ENCODE measurements around the gene SPHK2. TPM values are rescaled to one million over a fixed set of nuclear protein-coding genes. Genes with fewer than 3 reads are reported as not detected.

SPHK2 gene
- total RNA-seq, 2 experiments from 2014 or later = 24.1 to 24.6 TPM

DNA sequence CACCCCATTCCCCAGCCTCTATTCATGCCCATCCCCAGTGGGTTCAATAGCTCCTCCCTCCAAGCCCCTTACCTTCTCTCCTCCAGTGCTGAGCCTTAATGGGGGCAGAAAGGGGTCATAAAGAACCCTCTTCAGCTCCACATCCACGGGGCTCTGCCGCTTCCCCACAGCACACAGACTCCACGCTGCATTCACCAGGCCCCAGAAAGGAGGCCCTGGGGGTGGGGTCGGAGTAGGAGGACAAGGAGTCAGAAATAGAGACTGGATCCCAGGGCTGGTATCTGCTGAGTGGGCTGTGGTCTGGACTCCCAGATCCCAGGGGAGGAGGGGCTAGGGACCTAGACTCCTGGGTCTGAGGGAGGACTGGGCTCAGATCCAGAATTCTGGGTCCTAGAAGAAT lies 25.0 kb downstream of the SPHK2 start:
- POLR2A ChIA-PET = no interaction called here
- no peak overlapping the region for H3K4me3 Mint-ChIP-seq
- H3K27me3 Mint-ChIP-seq = no peaks in the 10 kb centered on the region
- CTCF ChIA-PET = interaction anchor here (1.3 to 2.8 kb wide), 4 partner anchors 11 to 56 kb away, joined by 3 to 12 read pairs (median 10); no protein-coding TSS in a partner anchor
- no peaks in the 10 kb centered on the region for H3K36me3 Mint-ChIP-seq
- intact Hi-C loops (cut with micrococcal nuclease) = loop anchor here (2.0 kb wide), 1 partner anchor 16 kb away; no protein-coding TSS in a partner anchor
- H3K9me3 Mint-ChIP-seq = no peaks in the 10 kb centered on the region
- H3K27ac Mint-ChIP-seq = no peak overlapping the region
- DNase-seq = no peak
- H3K4me1 Mint-ChIP-seq (ENCODE audit: low read depth) = peaks cover 28% of the 10 kb centered on the region

DNA sequence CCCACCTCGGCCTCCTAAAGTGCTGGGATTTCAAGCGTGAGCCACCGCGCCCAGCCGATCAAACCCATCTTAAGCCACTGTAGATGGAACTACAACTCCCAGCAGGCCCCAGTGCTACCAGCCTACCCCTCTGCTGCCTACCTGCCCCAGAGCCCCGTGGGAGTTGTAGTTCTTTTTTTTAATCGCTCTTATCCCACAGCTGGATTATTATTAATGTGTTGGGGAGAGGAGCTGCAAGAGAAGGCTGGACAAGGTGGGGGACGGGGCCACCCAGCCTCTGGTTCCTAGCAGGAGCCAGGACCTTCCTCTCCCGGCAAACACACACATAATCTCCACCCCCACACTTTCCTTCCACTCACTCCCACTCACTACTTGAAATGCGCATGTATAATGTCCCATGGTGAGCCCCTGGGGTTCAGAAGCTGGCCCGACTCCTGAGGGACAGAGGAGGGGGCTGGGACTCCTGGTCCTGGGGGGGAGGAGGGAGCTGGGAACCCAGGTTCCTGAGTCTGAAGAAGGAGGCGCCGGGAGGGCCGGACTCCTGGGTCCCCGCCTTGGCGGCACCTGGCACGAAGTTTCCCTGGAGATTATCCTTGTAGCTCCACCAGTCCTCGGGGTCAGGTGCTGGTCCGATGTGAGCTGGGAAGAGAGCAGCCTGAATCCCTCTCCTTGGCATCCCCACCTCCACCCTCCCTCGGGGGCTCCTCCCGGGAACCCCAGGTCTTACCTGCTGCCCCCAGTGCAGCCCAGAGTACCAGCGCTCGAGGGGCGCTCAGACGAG lies 25.7 kb downstream of the SPHK2 start:
- Mint-ChIP-seq H3K9me3 (no peaks in the 10 kb centered on the region), H3K27me3 (no peaks in the 10 kb centered on the region), H3K4me3 (peak overlapping the region; percentile 82), H3K27ac (peak overlapping the region; percentile 69), H3K36me3 (no peaks in the 10 kb centered on the region), H3K4me1 (ENCODE audit: low read depth) (peaks cover 33% of the 10 kb centered on the region)
- intact Hi-C loops (cut with micrococcal nuclease) = loop anchor here (2.0 to 5.0 kb wide), 3 partner anchors 16 to 152 kb away; no protein-coding TSS in a partner anchor
- peak; percentile 84 for DNase-seq
- POLR2A ChIA-PET = interaction anchor here (0.8 to 1.8 kb wide), 6 partner anchors 8 to 228 kb away, joined by 3 to 9 read pairs (median 4); partner anchors contain the start of genes DBP, RPL18 and SPHK2
- CTCF ChIA-PET = interaction anchor here (0.8 to 2.8 kb wide), 17 partner anchors 8 to 348 kb away, joined by 3 to 12 read pairs (median 5); partner anchors contain the start of genes BAX, GYS1, HSD17B14 and IZUMO1

DNA sequence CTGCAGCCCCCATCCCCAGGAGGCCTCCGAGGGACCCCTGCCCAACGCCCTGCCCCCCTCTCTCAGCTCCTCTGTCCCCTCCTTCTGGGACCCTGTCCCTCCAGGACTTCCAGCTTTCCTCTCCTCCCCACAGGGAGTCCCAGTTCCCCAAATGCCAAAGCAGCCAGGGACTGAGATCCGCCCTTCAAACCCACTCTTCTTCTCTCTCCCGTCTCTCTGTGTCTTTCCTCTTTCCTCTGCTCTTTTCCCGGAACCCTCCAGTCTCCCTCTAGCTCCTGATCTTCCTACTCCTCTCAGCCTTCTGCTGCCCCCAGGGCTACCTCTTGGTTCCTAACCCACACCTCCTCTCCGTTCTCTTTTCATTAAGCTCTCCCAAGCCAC lies 26.3 kb downstream of the SPHK2 start:
- DNase-seq = no peak
- intact Hi-C loops (cut with micrococcal nuclease) = loop anchor here (2.0 to 5.0 kb wide), 3 partner anchors 15 to 152 kb away; no protein-coding TSS in a partner anchor
- CTCF ChIA-PET = interaction anchor here (0.6 to 2.8 kb wide), 22 partner anchors 9 to 348 kb away, joined by 3 to 12 read pairs (median 4); partner anchors contain the start of genes BAX, GYS1, HSD17B14 and IZUMO1

DNA sequence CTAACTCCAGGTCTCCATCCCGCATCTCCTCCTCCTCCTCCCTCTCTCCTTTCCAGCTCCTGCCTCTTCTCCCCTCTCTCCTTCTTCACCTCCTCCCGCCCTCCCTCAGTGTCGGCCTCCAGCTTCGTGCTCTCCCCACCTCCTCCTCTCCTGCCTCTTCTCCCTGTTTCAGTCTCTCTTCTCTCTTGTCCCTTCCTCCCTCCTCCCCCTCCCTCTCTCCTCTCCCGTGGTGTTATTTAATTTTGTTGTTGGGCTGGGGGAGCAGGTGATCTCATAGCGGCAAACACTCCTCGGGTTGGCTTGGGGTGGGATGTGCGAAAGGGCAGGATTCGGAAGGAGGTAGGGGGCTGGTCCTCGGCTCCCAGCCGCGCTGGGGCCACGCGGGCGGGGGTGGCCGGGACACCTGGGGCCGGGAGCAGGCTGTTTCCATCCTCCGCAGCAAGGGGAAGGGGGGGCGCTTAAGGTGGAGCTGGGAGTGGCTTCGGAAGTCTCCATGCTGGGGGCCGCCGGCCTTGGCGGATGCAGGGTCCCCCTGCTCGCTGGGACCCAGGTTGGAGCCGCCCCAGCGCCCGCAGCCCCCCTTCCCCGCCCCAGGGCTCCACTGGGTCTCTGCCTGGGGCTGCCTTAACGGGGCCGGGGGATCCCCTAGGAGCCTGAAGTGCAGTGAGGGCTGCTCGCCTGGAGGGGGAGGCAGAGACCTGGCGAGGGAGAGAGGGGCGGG lies 26.9 kb downstream of the SPHK2 start, which contains the start of gene CA11:
Gene CA11, minus strand, starts transcription at position 187 of the 721 bp plus-strand sequence. CDS start 555 bp downstream, outside the sequence.
- intact Hi-C loops (cut with micrococcal nuclease) = loop anchor here (1.0 to 5.0 kb wide), 7 partner anchors 9 to 439 kb away; partner anchors contain the start of genes DBP, HSD17B14 and SNRNP70
- H3K36me3 Mint-ChIP-seq = no peaks in the 10 kb centered on the region
- H3K9me3 Mint-ChIP-seq = no peaks in the 10 kb centered on the region
- peak within 1 kb of the TSS; percentile 82 for H3K4me3 Mint-ChIP-seq
- peaks cover 35% of the 10 kb centered on the region for H3K4me1 Mint-ChIP-seq (ENCODE audit: low read depth)
- peak within 1 kb of the TSS; percentile 77 for H3K27ac Mint-ChIP-seq
- POLR2A ChIA-PET = interaction anchor here (0.8 to 1.8 kb wide), 7 partner anchors 9 to 227 kb away, joined by 3 to 9 read pairs (median 5); partner anchors contain the start of genes DBP, RPL18 and SPHK2
- H3K27me3 Mint-ChIP-seq = no peaks in the 10 kb centered on the region
- peak; percentile 96 for DNase-seq
- CTCF ChIA-PET = interaction anchor here (0.6 to 2.8 kb wide), 19 partner anchors 12 to 347 kb away, joined by 3 to 12 read pairs (median 4); partner anchors contain the start of genes BAX, GYS1, IZUMO1 and RPL18

More for the DNA sequence above, 26.3 kb downstream of the SPHK2 start:
- Mint-ChIP-seq H3K36me3 (no peaks in the 10 kb centered on the region), H3K4me1 (ENCODE audit: low read depth) (peaks cover 33% of the 10 kb centered on the region), H3K27ac (peak overlapping the region; percentile 77), H3K27me3 (no peaks in the 10 kb centered on the region), H3K9me3 (no peaks in the 10 kb centered on the region), H3K4me3 (peak overlapping the region; percentile 82)
- POLR2A ChIA-PET = interaction anchor here (0.8 to 1.8 kb wide), 8 partner anchors 8 to 227 kb away, joined by 3 to 9 read pairs (median 4); partner anchors contain the start of genes DBP, RPL18 and SPHK2

DNA sequence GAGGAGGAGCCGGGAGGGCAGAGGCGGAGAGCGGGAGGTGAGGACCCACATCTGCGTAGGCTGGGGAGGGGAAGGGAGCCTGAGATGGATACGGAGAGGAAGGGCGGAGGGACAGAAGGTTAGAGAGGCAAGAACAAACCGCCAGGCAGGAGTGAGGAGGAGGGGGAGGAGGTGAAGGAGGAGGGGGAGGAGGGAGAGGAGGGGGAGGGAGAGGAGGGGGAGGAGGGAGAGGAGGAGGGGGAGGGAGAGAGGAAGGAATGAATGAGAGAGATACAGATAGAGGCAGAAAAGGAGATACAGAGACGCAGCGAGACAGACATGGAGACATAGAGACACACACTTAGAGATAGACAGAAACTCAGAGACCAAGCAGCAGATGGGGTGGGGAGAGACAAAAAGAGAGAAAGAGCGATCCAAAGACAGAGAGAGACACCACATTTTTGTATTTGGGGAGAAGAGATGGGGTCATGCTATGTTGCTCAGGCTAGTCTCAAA lies 27.5 kb downstream of the SPHK2 start:
- no peaks in the 10 kb centered on the region for H3K9me3 Mint-ChIP-seq
- H3K36me3 Mint-ChIP-seq = no peaks in the 10 kb centered on the region
- intact Hi-C loops (cut with micrococcal nuclease) = loop anchor here (1.0 to 5.0 kb wide), 7 partner anchors 9 to 439 kb away; partner anchors contain the start of genes DBP, HSD17B14 and SNRNP70
- POLR2A ChIA-PET = interaction anchor here (1.3 to 1.4 kb wide), 2 partner anchors 13 to 23 kb away, joined by 5 read pairs; no protein-coding TSS in a partner anchor
- peaks cover 37% of the 10 kb centered on the region for H3K4me1 Mint-ChIP-seq (ENCODE audit: low read depth)
- CTCF ChIA-PET = interaction anchor here (1.3 to 2.8 kb wide), 8 partner anchors 13 to 196 kb away, joined by 3 to 12 read pairs (median 8); partner anchors contain the start of gene RPL18
- H3K4me3 Mint-ChIP-seq = peak overlapping the region; percentile 58
- H3K27ac Mint-ChIP-seq = peak overlapping the region; percentile 19
- H3K27me3 Mint-ChIP-seq = no peaks in the 10 kb centered on the region
- no peak for DNase-seq

DNA sequence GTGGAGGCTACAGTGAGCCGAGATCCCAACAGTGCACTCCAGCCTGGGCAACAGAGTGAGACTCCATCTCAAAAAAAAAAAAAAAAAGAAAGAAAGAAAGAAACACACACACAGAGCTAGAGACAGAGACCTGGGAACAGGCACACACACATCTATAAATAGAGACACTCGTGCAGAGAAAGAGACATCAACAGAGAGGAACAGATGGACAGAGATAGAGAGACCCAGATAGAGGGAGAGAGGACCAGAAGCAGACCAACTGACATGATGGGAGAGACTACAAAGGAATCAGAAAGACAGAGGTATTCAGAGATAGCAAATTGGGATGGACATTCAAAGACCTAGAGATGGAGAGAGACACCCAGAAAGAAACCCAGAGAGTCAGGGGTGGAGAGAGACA lies 28.8 kb downstream of the SPHK2 start:
- intact Hi-C loops (cut with micrococcal nuclease) = loop anchor here (5.0 kb wide), 2 partner anchors 89 to 149 kb away; no protein-coding TSS in a partner anchor
- no peaks in the 10 kb centered on the region for H3K36me3 Mint-ChIP-seq
- peaks cover 39% of the 10 kb centered on the region for H3K4me1 Mint-ChIP-seq (ENCODE audit: low read depth)
- H3K27ac Mint-ChIP-seq = no peak overlapping the region
- ChIA-PET POLR2A (no interaction called here), CTCF (no interaction called here)
- H3K4me3 Mint-ChIP-seq = no peak overlapping the region
- H3K9me3 Mint-ChIP-seq = no peaks in the 10 kb centered on the region
- no peak for DNase-seq
- H3K27me3 Mint-ChIP-seq = no peaks in the 10 kb centered on the region

DNA sequence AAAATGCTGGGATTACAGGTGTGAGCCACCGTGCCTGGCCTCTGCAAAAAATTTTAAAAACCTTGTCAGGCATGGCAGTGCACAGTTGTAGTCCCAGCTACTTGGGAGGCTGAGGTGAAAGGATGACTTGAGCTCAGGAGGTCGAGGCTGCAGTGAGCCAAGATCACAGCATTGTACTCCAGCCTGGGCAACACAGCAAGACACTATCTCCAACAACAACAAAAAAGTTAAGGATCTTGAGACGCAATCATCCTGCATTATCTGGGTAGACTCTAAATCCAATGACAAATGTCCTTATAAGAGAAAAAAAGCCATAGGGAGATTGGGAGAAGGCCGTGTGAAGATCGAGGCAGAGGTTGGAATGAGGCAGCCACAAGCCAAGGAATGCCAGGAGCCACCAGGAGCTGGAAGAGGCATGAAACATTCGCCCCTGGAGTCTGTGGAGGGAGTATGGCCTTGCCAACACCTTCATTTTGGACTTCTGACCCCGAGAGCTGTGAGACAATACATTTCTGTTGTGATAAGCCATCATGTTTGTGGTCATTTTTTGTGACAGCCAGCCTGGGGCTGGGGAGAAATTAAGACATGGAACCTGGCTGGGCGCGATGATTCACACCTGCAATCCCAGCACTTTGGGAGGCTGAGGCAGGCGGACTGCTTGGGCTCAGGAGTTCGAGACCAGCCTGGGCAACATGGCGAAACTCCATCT lies 31.8 kb downstream of the SPHK2 start:
- Mint-ChIP-seq H3K27me3 (no peaks in the 10 kb centered on the region), H3K36me3 (no peaks in the 10 kb centered on the region), H3K4me3 (no peak overlapping the region), H3K9me3 (no peaks in the 10 kb centered on the region), H3K27ac (no peak overlapping the region), H3K4me1 (ENCODE audit: low read depth) (peaks cover 24% of the 10 kb centered on the region)
- intact Hi-C loops (cut with micrococcal nuclease) = no loop called here
- ChIA-PET POLR2A (no interaction called here), CTCF (no interaction called here)
- no peak for DNase-seq

DNA sequence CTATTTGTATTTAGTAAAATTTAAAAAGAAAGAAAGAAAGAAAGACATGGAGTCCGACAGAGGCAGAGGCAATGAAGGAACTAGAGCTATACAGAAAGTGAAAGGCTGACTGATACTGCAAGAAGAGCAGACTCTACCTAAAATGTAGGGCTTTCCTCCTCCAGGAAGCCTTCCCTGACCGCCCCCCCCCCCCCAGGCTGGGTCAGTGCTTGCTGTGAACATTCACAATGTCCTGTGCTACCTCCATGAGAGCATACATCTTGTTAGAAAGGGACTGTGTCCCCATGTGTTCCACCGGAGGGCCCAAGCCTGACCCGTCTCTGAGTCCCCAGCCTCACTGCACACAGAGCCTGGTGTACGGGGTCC lies 32.4 kb downstream of the SPHK2 start:
- ChIA-PET CTCF (no interaction called here), POLR2A (no interaction called here)
- no peaks in the 10 kb centered on the region for H3K27me3 Mint-ChIP-seq
- no peak overlapping the region for H3K27ac Mint-ChIP-seq
- intact Hi-C loops (cut with micrococcal nuclease) = no loop called here
- H3K4me1 Mint-ChIP-seq (ENCODE audit: low read depth) = peaks cover 24% of the 10 kb centered on the region
- no peak overlapping the region for H3K4me3 Mint-ChIP-seq
- H3K9me3 Mint-ChIP-seq = no peaks in the 10 kb centered on the region
- no peak for DNase-seq
- H3K36me3 Mint-ChIP-seq = no peaks in the 10 kb centered on the region

DNA sequence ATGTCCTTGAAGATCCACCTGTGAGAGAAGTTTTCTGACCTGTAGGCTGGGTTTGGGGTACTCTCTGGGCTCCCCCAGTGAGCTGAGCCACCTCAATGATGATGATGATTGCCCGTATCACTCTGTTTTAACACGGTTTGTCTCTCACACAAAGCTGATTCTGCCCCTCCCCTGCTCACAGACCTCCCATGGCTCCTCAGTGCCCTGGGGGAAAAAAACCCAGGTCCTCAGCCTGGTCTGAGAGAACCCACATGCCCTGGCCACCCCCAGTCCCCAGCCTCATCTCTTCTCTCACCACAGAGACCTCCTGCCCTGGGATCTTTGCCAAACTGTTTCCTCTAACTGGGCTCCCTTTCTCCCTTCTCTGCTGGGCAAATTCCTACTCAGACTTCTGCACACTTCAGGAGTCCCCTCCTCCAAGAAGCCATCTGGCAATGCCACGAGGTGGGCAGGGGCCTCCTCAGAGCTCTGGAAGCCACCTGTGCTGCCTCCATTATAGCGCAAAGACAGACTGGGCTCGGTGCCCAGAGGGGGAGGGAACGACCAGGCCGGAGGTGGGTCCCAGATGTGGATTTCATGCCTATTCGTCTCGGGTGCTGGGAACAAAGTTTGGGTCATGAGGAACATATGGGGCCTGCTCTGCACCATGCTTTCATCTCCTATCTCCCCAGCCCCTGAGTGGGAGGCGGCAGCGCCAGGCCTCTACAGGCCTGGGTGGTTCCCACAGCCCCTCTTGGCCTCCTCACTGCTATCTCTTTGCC lies 35.2 kb downstream of the SPHK2 start:
- no peak overlapping the region for H3K27ac Mint-ChIP-seq
- DNase-seq = no peak
- ChIA-PET POLR2A (interaction anchor here (0.7 kb wide), 1 partner anchor 11 kb away, joined by 3 read pairs; no protein-coding TSS in a partner anchor), CTCF (no interaction called here)
- H3K4me3 Mint-ChIP-seq = no peak overlapping the region
- intact Hi-C loops (cut with micrococcal nuclease) = no loop called here
- no peaks in the 10 kb centered on the region for H3K36me3 Mint-ChIP-seq
- peaks cover 11% of the 10 kb centered on the region for H3K4me1 Mint-ChIP-seq (ENCODE audit: low read depth)
- H3K27me3 Mint-ChIP-seq = no peaks in the 10 kb centered on the region
- no peaks in the 10 kb centered on the region for H3K9me3 Mint-ChIP-seq

DNA sequence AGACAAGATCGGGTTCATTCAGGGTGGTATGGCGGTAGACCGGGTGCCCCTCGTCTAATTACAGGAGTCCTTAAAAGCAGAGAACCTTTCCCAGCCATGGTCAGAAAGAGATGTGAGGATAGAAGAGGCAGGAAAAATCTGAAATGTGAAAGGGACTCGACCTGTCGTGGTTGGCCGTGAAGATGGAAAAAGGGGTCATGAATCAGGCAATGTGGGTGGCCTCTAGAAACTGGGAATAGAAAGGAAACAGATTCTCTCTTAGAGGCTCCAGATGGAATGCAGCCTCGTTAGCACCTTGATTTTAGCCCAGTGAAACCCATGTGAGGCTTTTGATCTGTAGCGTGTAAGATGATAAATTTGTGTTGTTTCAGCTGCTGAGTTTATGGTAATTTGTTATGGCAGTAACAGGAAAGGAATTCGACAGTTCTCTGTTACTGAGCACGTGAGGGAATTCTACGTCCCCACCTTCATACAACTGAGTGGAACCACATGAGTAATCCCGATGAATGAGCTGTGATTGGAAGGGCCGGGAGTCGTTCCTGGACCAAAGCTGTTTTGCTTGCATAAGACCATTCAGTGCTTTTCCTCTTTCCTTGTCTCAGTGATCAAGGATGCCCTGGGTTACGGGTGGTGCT lies 37.7 kb downstream of the SPHK2 start:
- H3K4me1 Mint-ChIP-seq (ENCODE audit: low read depth) = peaks cover 11% of the 10 kb centered on the region
- intact Hi-C loops (cut with micrococcal nuclease) = no loop called here
- DNase-seq = no peak
- ChIA-PET CTCF (interaction anchor here (1.3 kb wide), 1 partner anchor 11 kb away, joined by 4 read pairs; the partner anchor contains the start of gene CA11), POLR2A (no interaction called here)
- H3K9me3 Mint-ChIP-seq = no peaks in the 10 kb centered on the region
- H3K4me3 Mint-ChIP-seq = no peak overlapping the region
- H3K27me3 Mint-ChIP-seq = no peaks in the 10 kb centered on the region
- no peak overlapping the region for H3K27ac Mint-ChIP-seq
- H3K36me3 Mint-ChIP-seq = no peaks in the 10 kb centered on the region
